DMS79 (cell line): ENCODE results near the gene GPR137.
"Not testable (repeated sequence)": the region's sequence is repeated elsewhere in the genome, so short reads cannot be mapped to it uniquely, and the experiment has no call there.

Experiments used
- DNase-seq: peaks from one replicate; lab custom pipeline; 2025; lab: John Stamatoyannopoulos, UW

Gene GPR137

GRCh38 chr11:64321026-64321425 lies 35.4 kb downstream of the GPR137 start:
- no peak for DNase-seq

- DNase-seq = peak; percentile 39
These were observed 35.9 kb downstream of the GPR137 start for GRCh38 chr11:64321533-64321932.

GRCh38 chr11:64322925-64323260 lies 37.2 kb downstream of the GPR137 start:
- no peak for DNase-seq

GRCh38 chr11:64323373-64323772 lies 37.7 kb downstream of the GPR137 start:
- no peak for DNase-seq

GRCh38 chr11:64323984-64324383 lies 38.3 kb downstream of the GPR137 start:
- DNase-seq = not testable (repeated sequence)

- no peak for DNase-seq
These were observed 39.2 kb downstream of the GPR137 start for GRCh38 chr11:64324692-64325469.

GRCh38 chr11:64327375-64327774 lies 41.7 kb downstream of the GPR137 start:
- DNase-seq = no peak

- no peak for DNase-seq
These were observed 42.3 kb downstream of the GPR137 start for GRCh38 chr11:64327993-64328392.

- DNase-seq = no peak
These were observed 45.2 kb downstream of the GPR137 start for GRCh38 chr11:64330888-64331287.

- DNase-seq = peak; percentile 35
These were observed 46.1 kb downstream of the GPR137 start for GRCh38 chr11:64331569-64332371.

- no peak for DNase-seq
These were observed 47.9 kb downstream of the GPR137 start for GRCh38 chr11:64333556-64333955.

GRCh38 chr11:64334764-64335735 lies 49.4 kb downstream of the GPR137 start:
- peak; percentile 71 for DNase-seq

- DNase-seq = no peak
These were observed 52.0 kb downstream of the GPR137 start for GRCh38 chr11:64337538-64338249.

GRCh38 chr11:64338716-64339115 lies 53.1 kb downstream of the GPR137 start:
- no peak for DNase-seq
